Nephron progenitor cell (in vitro differentiated cells): ENCODE results near the gene MYEOV.

Experiments
- DNase-seq: peaks from one replicate; pipeline ENCODE4 v3.0.0; 2021
- H3K27ac Mint-ChIP-seq: 2 replicates; pipeline ENCODE4 v1.8.0; 2021; ENCODE audit warnings: mild to moderate bottlenecking, moderate library complexity, mixed read lengths
- H3K27me3 Mint-ChIP-seq: 2 replicates; pipeline ENCODE4 v1.8.0; 2021; ENCODE audit warnings: mild to moderate bottlenecking, low read depth, mixed read lengths; ENCODE audit not compliant: poor library complexity
- H3K36me3 Mint-ChIP-seq: 2 replicates; pipeline ENCODE4 v1.8.0; 2021; ENCODE audit warnings: low read depth, mixed read lengths
- H3K4me1 Mint-ChIP-seq: 2 replicates; pipeline ENCODE4 v1.8.0; 2021; ENCODE audit warnings: mixed read lengths
- H3K4me3 Mint-ChIP-seq: 2 replicates; pipeline ENCODE4 v1.8.0; 2021; ENCODE audit warnings: mild to moderate bottlenecking, moderate library complexity, mixed read lengths
- H3K9me3 Mint-ChIP-seq: 2 replicates; pipeline ENCODE4 v1.8.0; 2021; ENCODE audit warnings: mild to moderate bottlenecking, moderate library complexity, mixed read lengths
- TF ChIP-seq, protein P1 (sequence below): fragments of 200-600 bp; sonication (generic); IDR thresholded peaks from 2 replicates; pipeline ENCODE4 v1.5.0; 2021; ENCODE audit warnings: antibody characterized with exemption

The MYEOV gene

DNA sequence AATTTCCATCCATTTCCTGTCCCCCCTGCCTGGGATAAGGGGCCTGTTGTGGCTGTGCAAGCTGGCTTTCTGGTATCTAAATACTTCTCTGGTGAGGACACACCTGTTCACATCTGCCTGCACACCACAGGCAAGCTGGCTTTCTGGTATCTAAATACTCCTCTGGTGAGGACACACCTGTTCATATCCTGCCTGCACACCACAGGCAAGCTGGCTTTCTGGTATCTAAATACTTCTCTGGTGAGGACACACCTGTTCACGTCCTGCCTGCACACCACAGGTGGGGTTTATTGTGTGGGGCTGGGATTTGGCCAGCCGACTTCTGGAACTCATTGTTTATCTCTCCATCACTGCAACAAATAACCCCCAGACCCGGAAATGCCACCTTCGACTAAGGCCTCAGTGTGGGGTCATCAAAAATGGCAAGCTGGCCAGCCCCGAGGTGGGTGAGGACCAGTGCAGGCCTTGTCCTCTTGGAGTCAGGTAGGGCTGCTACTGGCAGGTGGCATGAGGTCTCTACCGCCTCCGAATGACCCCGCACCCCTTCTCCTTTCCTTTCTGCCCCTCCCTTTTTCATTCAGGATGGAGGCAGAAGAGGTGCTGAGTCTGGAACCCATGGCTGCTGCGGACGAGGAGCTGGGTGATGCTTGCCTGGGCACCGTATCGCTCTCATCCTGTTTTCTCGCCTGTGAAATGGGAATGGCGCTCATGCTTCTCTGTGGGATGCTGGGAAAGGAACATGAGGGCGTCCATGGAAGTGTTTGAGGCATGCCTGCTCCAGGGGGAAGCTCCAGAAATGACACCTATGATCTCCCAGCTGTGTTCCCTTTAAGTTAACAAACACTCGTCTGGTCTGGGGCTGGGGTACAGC is 43.5 kb upstream of the MYEOV start:
- peaks cover 17% of the 10 kb centered on the region for H3K4me1 Mint-ChIP-seq
- peaks cover 43% of the 10 kb centered on the region for H3K27me3 Mint-ChIP-seq
- no peak overlapping the region for H3K4me3 Mint-ChIP-seq
- no peak overlapping the region for H3K27ac Mint-ChIP-seq
- TF ChIP-seq, protein P1, sequence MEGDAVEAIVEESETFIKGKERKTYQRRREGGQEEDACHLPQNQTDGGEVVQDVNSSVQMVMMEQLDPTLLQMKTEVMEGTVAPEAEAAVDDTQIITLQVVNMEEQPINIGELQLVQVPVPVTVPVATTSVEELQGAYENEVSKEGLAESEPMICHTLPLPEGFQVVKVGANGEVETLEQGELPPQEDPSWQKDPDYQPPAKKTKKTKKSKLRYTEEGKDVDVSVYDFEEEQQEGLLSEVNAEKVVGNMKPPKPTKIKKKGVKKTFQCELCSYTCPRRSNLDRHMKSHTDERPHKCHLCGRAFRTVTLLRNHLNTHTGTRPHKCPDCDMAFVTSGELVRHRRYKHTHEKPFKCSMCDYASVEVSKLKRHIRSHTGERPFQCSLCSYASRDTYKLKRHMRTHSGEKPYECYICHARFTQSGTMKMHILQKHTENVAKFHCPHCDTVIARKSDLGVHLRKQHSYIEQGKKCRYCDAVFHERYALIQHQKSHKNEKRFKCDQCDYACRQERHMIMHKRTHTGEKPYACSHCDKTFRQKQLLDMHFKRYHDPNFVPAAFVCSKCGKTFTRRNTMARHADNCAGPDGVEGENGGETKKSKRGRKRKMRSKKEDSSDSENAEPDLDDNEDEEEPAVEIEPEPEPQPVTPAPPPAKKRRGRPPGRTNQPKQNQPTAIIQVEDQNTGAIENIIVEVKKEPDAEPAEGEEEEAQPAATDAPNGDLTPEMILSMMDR = no peak
- no peak for DNase-seq
- H3K9me3 Mint-ChIP-seq = peaks cover 29% of the 10 kb centered on the region
- H3K36me3 Mint-ChIP-seq = no peaks in the 10 kb centered on the region

DNA sequence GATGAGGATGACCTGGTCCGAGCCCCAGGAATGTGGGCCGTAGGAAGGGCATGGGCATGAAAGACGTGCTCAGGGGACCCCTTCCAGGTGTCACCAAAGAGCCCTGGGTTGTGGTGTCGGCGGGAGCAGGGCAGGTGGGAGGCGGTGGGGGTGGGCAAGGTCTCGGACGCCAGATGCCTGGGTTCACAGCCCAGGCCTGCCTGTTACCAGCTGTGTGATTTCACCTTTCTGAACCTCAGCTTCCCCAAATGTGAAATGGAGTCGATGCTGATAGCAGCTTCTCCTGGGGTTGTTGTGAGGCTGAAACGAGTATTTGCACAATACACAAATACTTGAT is 42.9 kb upstream of the MYEOV start:
- Mint-ChIP-seq H3K36me3 (no peaks in the 10 kb centered on the region), H3K27me3 (peaks cover 43% of the 10 kb centered on the region), H3K4me3 (no peak overlapping the region), H3K9me3 (peaks cover 35% of the 10 kb centered on the region), H3K4me1 (peaks cover 15% of the 10 kb centered on the region), H3K27ac (no peak overlapping the region)
- TF ChIP-seq, protein P1 = no peak
- no peak for DNase-seq

DNA sequence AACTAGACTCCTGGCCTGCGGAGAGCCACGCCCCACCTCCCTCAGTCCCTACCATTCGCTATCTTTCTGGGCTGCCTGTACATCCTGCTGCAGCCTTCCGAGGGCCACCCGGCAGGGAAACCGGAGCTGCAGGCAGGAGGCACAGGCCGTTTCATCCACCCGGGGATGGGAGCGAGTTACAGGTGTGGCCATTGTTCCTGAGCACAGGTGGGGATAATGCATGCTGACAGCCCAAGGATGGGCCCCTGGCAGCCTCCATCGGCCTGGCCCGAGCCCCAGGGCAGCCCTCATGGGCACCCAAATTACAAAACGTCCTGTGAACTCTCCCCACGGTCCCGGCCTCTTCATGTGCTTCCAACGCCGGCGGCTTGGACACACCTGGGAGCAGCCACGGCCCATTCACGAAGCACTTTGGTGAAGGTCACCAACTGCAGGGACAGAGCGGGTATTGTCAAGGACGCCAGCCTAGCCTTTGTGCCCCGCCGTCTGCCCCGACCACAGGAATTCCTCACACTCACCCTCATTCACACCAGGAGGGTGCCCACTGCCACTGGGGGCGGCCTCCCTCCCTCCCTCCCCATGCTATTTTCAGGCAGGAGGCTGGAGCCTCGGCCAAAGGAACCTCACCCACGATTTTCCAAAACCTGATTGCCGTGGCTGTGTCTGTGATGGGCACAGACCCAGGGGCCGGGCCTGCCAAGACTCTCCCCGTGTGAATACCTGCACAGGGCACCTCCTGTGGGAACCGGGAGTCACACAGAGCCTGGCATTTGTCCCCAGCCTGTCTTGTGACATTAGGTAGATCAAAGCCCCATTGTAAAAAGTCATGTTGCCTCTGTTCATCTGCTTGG is 42.1 kb upstream of the MYEOV start:
- Mint-ChIP-seq H3K36me3 (no peaks in the 10 kb centered on the region), H3K4me1 (peaks cover 11% of the 10 kb centered on the region), H3K9me3 (peaks cover 37% of the 10 kb centered on the region), H3K27ac (no peak overlapping the region), H3K4me3 (no peak overlapping the region), H3K27me3 (peaks cover 40% of the 10 kb centered on the region)
- TF ChIP-seq, protein P1 = no peak
- no peak for DNase-seq

DNA sequence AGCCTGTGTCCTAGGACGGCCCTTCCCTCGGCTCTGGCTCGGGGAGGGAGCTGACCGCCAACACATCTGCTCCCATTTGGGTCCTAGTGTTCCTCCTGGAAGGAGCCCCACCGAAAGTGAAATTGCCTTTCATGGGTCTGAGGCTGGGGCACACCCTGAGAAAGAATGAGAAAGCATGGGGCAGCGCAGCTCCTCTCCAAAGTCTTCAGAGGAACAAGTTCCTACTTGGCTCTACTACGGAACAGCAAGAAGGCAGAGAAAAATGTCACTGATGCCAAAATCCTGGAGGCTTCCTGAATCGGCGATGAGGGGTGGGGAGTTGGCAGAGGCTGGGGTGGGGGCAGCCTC is 41.5 kb upstream of the MYEOV start:
- no peak for DNase-seq
- Mint-ChIP-seq H3K36me3 (no peaks in the 10 kb centered on the region), H3K4me1 (peaks cover 11% of the 10 kb centered on the region), H3K27ac (no peak overlapping the region), H3K4me3 (no peak overlapping the region), H3K27me3 (peaks cover 37% of the 10 kb centered on the region), H3K9me3 (peaks cover 37% of the 10 kb centered on the region)
- TF ChIP-seq, protein P1 = no peak

DNA sequence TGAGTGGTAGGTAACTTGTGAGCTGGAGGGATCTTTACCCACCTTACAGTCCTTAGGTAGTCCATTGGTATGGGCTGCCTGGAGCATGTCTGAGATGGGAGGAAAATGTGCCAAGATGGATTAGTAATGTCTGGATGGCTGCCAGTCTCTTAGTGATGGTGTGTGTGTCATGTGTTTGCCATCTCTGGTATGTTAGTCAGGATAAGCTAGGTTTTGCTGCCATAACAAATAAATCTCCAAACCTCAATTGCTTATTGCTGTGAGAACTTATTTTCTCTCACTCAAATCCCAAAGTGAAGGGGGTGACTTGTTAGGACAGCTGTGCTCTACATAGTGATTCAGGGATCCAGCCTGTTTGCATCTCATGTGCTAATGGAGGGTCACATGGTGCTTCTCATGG is 40.9 kb upstream of the MYEOV start:
- Mint-ChIP-seq H3K9me3 (peaks cover 37% of the 10 kb centered on the region), H3K4me1 (peaks cover 11% of the 10 kb centered on the region), H3K27ac (no peak overlapping the region), H3K4me3 (no peak overlapping the region), H3K36me3 (no peaks in the 10 kb centered on the region), H3K27me3 (peaks cover 37% of the 10 kb centered on the region)
- TF ChIP-seq, protein P1 = no peak
- no peak for DNase-seq
